Fibroblast of pulmonary artery (primary cell): Measurements from ENCODE around the gene IPO11.

Experiments
- DNase-seq: peaks from one replicate; pipeline ENCODE4 v3.0.0-alpha.2; 2010; ENCODE audit warnings: low read depth
- H3K4me3 ChIP-seq: replicated peaks from 2 replicates; pipeline ENCODE4 v1.5.1; 2011; ENCODE audit warnings: low read depth, mild to moderate bottlenecking, control low read depth, low read length, moderate library complexity
- CTCF ChIP-seq: IDR thresholded peaks from 2 replicates; pipeline ENCODE4 v1.5.1; 2011; ENCODE audit warnings: mild to moderate bottlenecking, control low read depth, low read length, inconsistent platforms; ENCODE audit errors: missing control alignments

Gene IPO11

GRCh38 chr5:62575066-62575465, 162.5 kb downstream of the IPO11 start:
- no peak for TF ChIP-seq CTCF
- no peak overlapping the region for H3K4me3 ChIP-seq
- DNase-seq = no peak

- TF ChIP-seq CTCF = no peak
- DNase-seq = no peak
- H3K4me3 ChIP-seq = no peak overlapping the region
Measured at GRCh38 chr5:62575489-62575888, 162.9 kb downstream of the IPO11 start.

- no peak for TF ChIP-seq CTCF
- peak; percentile 52 for DNase-seq
- H3K4me3 ChIP-seq = no peak overlapping the region
Measured at GRCh38 chr5:62576570-62577170, 164.1 kb downstream of the IPO11 start.

- no peak for TF ChIP-seq CTCF
- no peak for DNase-seq
- H3K4me3 ChIP-seq = no peak overlapping the region
Measured at GRCh38 chr5:62577488-62577887, 164.9 kb downstream of the IPO11 start.

GRCh38 chr5:62578540-62578939, 166.0 kb downstream of the IPO11 start, which contains the start of gene LRRC70:
LRRC70 (plus strand) TSS chr5:62578819; CDS start chr5:62579439, 620 bp downstream.
- DNase-seq = peak; percentile 96
- no peak for TF ChIP-seq CTCF
- peak within 1 kb of the TSS; percentile 5 for H3K4me3 ChIP-seq

- no peak for DNase-seq
- no peak overlapping the region for H3K4me3 ChIP-seq
- TF ChIP-seq CTCF = no peak
Measured at GRCh38 chr5:62579761-62580160, 167.2 kb downstream of the IPO11 start.
